HepG2 (cell line): ENCODE results near the gene SKI. TPM values are rescaled to one million over a fixed set of nuclear protein-coding genes. Genes with fewer than 3 reads are reported as not detected.

Experiments used
- ATAC-seq: fragments of 200-7000 bp; cut with Tn5 transposase; 3 replicates; pipeline ENCODE4 v1.9.1; 2020; ENCODE audit warnings: mild to moderate bottlenecking, moderate library complexity
- BruUV-seq: library from RNA; stranded (reverse); fragments of 400-500 nt; replicated peaks from 2 replicates; lab custom pipeline; 2021; lab: Mats Ljungman, UMichigan
- CTCF ChIA-PET: fragments of 300-600 bp; formaldehyde crosslinking; extraction: SDS; loops from one replicate; lab custom pipeline; 2021; ENCODE audit warnings: low total read pairs, inconsistent platforms, low intra/inter-chr PET ratio; lab: Yijun Ruan, JAX
- POLR2A ChIA-PET: fragments of 350-600 bp; sonication (Branson Sonifier 250); formaldehyde crosslinking; loops from one replicate; lab custom pipeline; 2020; ENCODE audit warnings: antibody characterized with exemption, inconsistent platforms; lab: Yijun Ruan, JAX
- DNase-seq: peaks from one replicate; pipeline ENCODE4 v3.0.0-alpha.2; 2015; ENCODE audit warnings: low spot score
- FAIRE-seq: peaks from 3 replicates; lab custom pipeline; 2011; peaks lifted over from hg19 to GRCh38; lab: Jason Lieb, UNC
- H2AFZ ChIP-seq: one replicate; pipeline ENCODE4 v1.6.1; 2011; ENCODE audit warnings: low read length, inconsistent platforms
- H3K27ac ChIP-seq: fragments of 300-600 bp; 3 replicates; pipeline ENCODE4 v1.8.0; 2011; ENCODE audit warnings: mixed run types, mild to moderate bottlenecking, mixed read lengths, low read length, inconsistent platforms; ENCODE audit not compliant: insufficient read depth; ENCODE audit errors: extremely low read length
- H3K27me3 ChIP-seq, 2 experiments: fragments of 200-600 bp in 1 of 2; 2 replicates in 1 of 2; 3 replicates in 1 of 2; pipeline versions ENCODE4 v1.6.0 to v1.8.0; 2011; ENCODE audit warnings: low read length in 2 of 2, mild to moderate bottlenecking in 2 of 2, moderate library complexity in 2 of 2, inconsistent platforms in 1 of 2; ENCODE audit not compliant: insufficient read depth in 2 of 2, control insufficient read depth in 1 of 2
- H3K36me3 ChIP-seq, 2 experiments: fragments of 200-600 bp in 1 of 2; replicated peaks in 1 of 2; 2 replicates in 1 of 2; 3 replicates in 1 of 2; pipeline versions ENCODE4 v1.5.1 to v1.8.0; 2011; ENCODE audit warnings: low read length in 2 of 2, inconsistent platforms in 1 of 2; ENCODE audit not compliant: insufficient read depth in 2 of 2, control insufficient read depth in 1 of 2
- H3K4me1 ChIP-seq: 2 replicates; pipeline ENCODE4 v1.5.1; 2012; ENCODE audit warnings: low read length, inconsistent platforms; ENCODE audit not compliant: insufficient read depth
- H3K4me2 ChIP-seq: 2 replicates; pipeline ENCODE4 v1.6.0; 2011; ENCODE audit warnings: low read depth, low read length, inconsistent platforms
- H3K4me3 ChIP-seq, 3 experiments: fragments of 200-600 bp in 1 of 3; sonication (generic), shearing (Covaris generic) in 1 of 3; replicated peaks in 1 of 3; 2 replicates each; pipeline ENCODE4 v1.5.1; 2011 to 2016; ENCODE audit warnings: low read length in 3 of 3, inconsistent platforms in 2 of 3, low read depth in 2 of 3, mild to moderate bottlenecking in 2 of 3, control low read depth in 1 of 3, mixed read lengths in 1 of 3; ENCODE audit not compliant: insufficient read depth in 1 of 3
- H3K79me2 ChIP-seq: one replicate; pipeline ENCODE4 v1.6.1; 2011; ENCODE audit warnings: low read length, inconsistent platforms; ENCODE audit not compliant: insufficient read depth
- H3K9ac ChIP-seq: 2 replicates; pipeline ENCODE4 v1.6.0; 2011; ENCODE audit warnings: mild to moderate bottlenecking, low read depth, low read length, inconsistent platforms; ENCODE audit not compliant: insufficient read depth
- H3K9me3 ChIP-seq: 2 replicates; pipeline ENCODE4 v1.5.1; 2012; ENCODE audit warnings: mild to moderate bottlenecking, low read length
- H4K20me1 ChIP-seq: 2 replicates; pipeline ENCODE4 v1.6.0; 2011; ENCODE audit warnings: inconsistent platforms, mild to moderate bottlenecking, low read length, moderate library complexity; ENCODE audit not compliant: insufficient read depth
- IKZF1 ChIP-seq: fragments of 450-650 bp; IDR thresholded peaks from 2 replicates; pipeline ENCODE4 v1.7.1; 2016
- MTF1 ChIP-seq: sonication (generic); formaldehyde crosslinking; IDR thresholded peaks from 2 replicates; pipeline ENCODE4 v1.5.0; 2020; ENCODE audit warnings: missing genetic modification reagents
- SALL2 ChIP-seq: sonication (generic); formaldehyde crosslinking; IDR thresholded peaks from 2 replicates; pipeline ENCODE4 v1.8.1; 2023; ENCODE audit warnings: mild to moderate bottlenecking, missing genetic modification reagents, inconsistent platforms
- SRY ChIP-seq: sonication (generic); formaldehyde crosslinking; IDR thresholded peaks from 2 replicates; pipeline ENCODE4 v1.8.0; 2022; ENCODE audit warnings: mild to moderate bottlenecking, missing genetic modification reagents
- ZBTB33 ChIP-seq: sonication (generic); formaldehyde crosslinking; IDR thresholded peaks from 2 replicates; pipeline ENCODE4 v1.4.0; 2020; ENCODE audit warnings: missing genetic modification reagents
- ZNF770 ChIP-seq: sonication (generic); formaldehyde crosslinking; IDR thresholded peaks from 2 replicates; pipeline ENCODE4 v1.5.0; 2020; ENCODE audit warnings: mild to moderate bottlenecking, missing genetic modification reagents
- WGBS: methylation state at CpG from one replicate; pipeline ENCODE4 v1.1.6; 2017; ENCODE audit warnings: low lambda C conversion rate; 5-methylcytosine and 5-hydroxymethylcytosine counted together
- in situ Hi-C: cut with HindIII; loops from 2 replicates; pipeline ENCODE4 v1.10.0; 2017; ENCODE audit warnings: low pct_unique_long_range_greater_than_20kb; ENCODE audit not compliant: extremely low pct_ligation_motif_present
- intact Hi-C: fragments of 100-400 bp; cut with micrococcal nuclease; formaldehyde crosslinking; loops from one replicate; pipeline ENCODE4 v1.10.0; 2022; ENCODE audit not compliant: unreplicated experiment
- polyA plus RNA-seq, 8 experiments: library from polyadenylated mRNA; depleted of rRNA in 3 of 8; stranded (reverse) in 7 of 8; unstranded in 1 of 8; fragments of >200 nt; fragmentation: Illumina TruSeq in 4 of 8; extraction: Trizol in 4 of 8; gene quantifications; 2 replicates each; pipeline versions ENCODE4 v1.2.1 to v1.2.3, GENCODE V29; 2011 to 2016; ENCODE audit warnings: low read depth in 4 of 8, missing spikeins in 1 of 8, mixed read lengths in 1 of 8; ENCODE audit not compliant: insufficient read depth in 1 of 8
- total RNA-seq, 5 experiments: library from RNA; depleted of rRNA; stranded (reverse); fragments of >200 nt; fragmentation: Illumina TruSeq; extraction: Trizol; gene quantifications; 2 replicates each; pipeline ENCODE4 v1.2.3, GENCODE V29; 2016; ENCODE audit warnings: low read depth in 1 of 5

SKI gene
- total and polyA plus RNA-seq, 2 of the 13 experiments (the other 11 are each of a cell fraction or from before 2014, with no cell fraction given): 4.7 to 6.9 TPM

GRCh38 chr1:2249559-2249906, 21.4 kb downstream of the SKI start:
- Histone ChIP-seq H3K9ac (no peak overlapping the region; the same call in 1 of the 2 replicates), H2AFZ (no peak overlapping the region), H3K27me3 (no peaks in the 10 kb centered on the region), H3K79me2 (peaks cover 94% of the 10 kb centered on the region), H4K20me1 (peaks cover 31% of the 10 kb centered on the region; the same call in 1 of the 2 replicates), H3K4me2 (peak overlapping the region; percentile 73), H3K4me3 (peak overlapping the region in 1 of 3 experiments; percentile 54; a peak in 1 of 6 replicates), H3K4me1 (peaks cover 77% of the 10 kb centered on the region), H3K9me3 (no peaks in the 10 kb centered on the region), H3K27ac (peak overlapping the region; percentile 72), H3K36me3 (peaks cover 0 to 6% of the 10 kb centered on the region in 2 experiments; a peak in 3 of 5 replicates)
- CTCF ChIA-PET: no interaction called here
- FAIRE-seq (no peak), DNase-seq (no peak), ATAC-seq (no peak)
- WGBS: 89% methylated on average over 8 of the region's 8 CpGs
- in situ Hi-C loops: no loop called here
- intact Hi-C loops: loop anchor here (2.0 kb wide), 1 partner anchor 15 kb away; no protein-coding TSS in a partner anchor
- TF ChIP-seq MTF1 (CRISPR knock-in tag): no peak
- TF ChIP-seq SRY (CRISPR knock-in tag): no peak
- no peak for TF ChIP-seq IKZF1
- peak; percentile 70; the same call in 1 of the 2 replicates for TF ChIP-seq ZNF770 (CRISPR knock-in tag)
- TF ChIP-seq SALL2 (CRISPR knock-in tag): no peak
- peak; percentile 62; the same call in 1 of the 2 replicates for TF ChIP-seq ZBTB33 (CRISPR knock-in tag)
- POLR2A ChIA-PET: interaction anchor here (1.2 to 4.3 kb wide), 3 partner anchors 16 to 55 kb away, joined by 3 to 50 read pairs (median 6); partner anchors contain the start of gene FAAP20
- BruUV-seq: no TSS peak
